KMS-11 (cell line): Measurements from ENCODE around the gene RBM24.

Source experiments
- H2AFZ ChIP-seq: fragments of 200-600 bp; sonication (generic); 2 replicates; pipeline ENCODE4 v1.6.1; 2016; ENCODE audit warnings: antibody characterized with exemption, mixed run types, low read depth
- H3K27ac ChIP-seq: fragments of 200-600 bp; sonication (generic); 2 replicates; pipeline ENCODE4 v1.6.1; 2016; ENCODE audit warnings: mild to moderate bottlenecking, mixed run types
- H3K27me3 ChIP-seq: fragments of 200-600 bp; sonication (generic); 2 replicates; pipeline ENCODE4 v1.6.1; 2017; ENCODE audit warnings: mild to moderate bottlenecking, low read depth, mixed run types, moderate library complexity; ENCODE audit not compliant: insufficient read depth
- H3K36me3 ChIP-seq: fragments of 200-600 bp; sonication (generic); 2 replicates; pipeline ENCODE4 v1.6.1; 2017; ENCODE audit warnings: mild to moderate bottlenecking, mixed run types; ENCODE audit not compliant: insufficient read depth
- H3K4me1 ChIP-seq: fragments of 200-600 bp; sonication (generic); 2 replicates; pipeline ENCODE4 v1.6.1; 2016; ENCODE audit warnings: mild to moderate bottlenecking, low read depth, mixed run types; ENCODE audit not compliant: poor library complexity, severe bottlenecking
- H3K4me2 ChIP-seq: fragments of 200-600 bp; sonication (generic); 2 replicates; pipeline ENCODE4 v1.7.0; 2016; ENCODE audit warnings: mild to moderate bottlenecking, mixed run types
- H3K4me3 ChIP-seq: fragments of 200-600 bp; sonication (generic); IDR thresholded peaks from 2 replicates; pipeline ENCODE4 v1.6.1; 2017; ENCODE audit warnings: low read depth, low read length, mixed read lengths; ENCODE audit not compliant: insufficient read depth
- H3K79me2 ChIP-seq: fragments of 200-600 bp; sonication (generic); 2 replicates; pipeline ENCODE4 v1.6.1; 2016; ENCODE audit warnings: low read depth, mixed run types; ENCODE audit not compliant: insufficient read depth
- H3K9ac ChIP-seq: fragments of 200-600 bp; sonication (generic); 2 replicates; pipeline ENCODE4 v1.6.1; 2016; ENCODE audit warnings: mild to moderate bottlenecking, mixed run types
- H4K20me1 ChIP-seq: fragments of 200-600 bp; sonication (generic); 2 replicates; pipeline ENCODE4 v1.6.1; 2016; ENCODE audit warnings: mild to moderate bottlenecking, mixed run types; ENCODE audit not compliant: insufficient read depth
- TF ChIP-seq, protein P1 (sequence below): fragments of 200-600 bp; sonication (generic); conservative IDR thresholded peaks from 2 replicates; pipeline ENCODE4 v1.6.1; 2017; ENCODE audit warnings: low read depth, mild to moderate bottlenecking, antibody characterized with exemption, low read length, moderate library complexity, mixed read lengths

RBM24 gene

DNA sequence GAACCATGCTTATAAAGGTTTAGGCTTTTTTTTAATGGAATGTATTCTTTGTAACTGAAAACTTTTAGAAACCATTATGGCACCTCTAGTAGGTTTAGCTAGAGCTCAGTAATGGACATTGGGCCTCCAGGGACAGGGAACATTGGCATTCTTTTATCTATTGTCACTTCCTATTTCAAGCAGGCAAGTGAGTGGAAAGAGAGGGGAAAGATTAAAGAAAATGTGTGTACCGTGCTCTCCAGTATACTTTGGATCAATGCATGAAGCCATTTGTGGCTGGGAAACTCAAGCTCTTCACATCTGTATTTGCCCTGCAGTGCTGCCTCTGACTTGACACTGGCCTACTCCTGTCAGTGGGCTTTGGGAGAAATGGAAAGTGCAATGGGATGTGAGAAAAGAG is 18.6 kb downstream of the RBM24 start:
- no peak overlapping the region for H3K4me3 ChIP-seq
- no peaks in the 10 kb centered on the region for H3K36me3 ChIP-seq

DNA sequence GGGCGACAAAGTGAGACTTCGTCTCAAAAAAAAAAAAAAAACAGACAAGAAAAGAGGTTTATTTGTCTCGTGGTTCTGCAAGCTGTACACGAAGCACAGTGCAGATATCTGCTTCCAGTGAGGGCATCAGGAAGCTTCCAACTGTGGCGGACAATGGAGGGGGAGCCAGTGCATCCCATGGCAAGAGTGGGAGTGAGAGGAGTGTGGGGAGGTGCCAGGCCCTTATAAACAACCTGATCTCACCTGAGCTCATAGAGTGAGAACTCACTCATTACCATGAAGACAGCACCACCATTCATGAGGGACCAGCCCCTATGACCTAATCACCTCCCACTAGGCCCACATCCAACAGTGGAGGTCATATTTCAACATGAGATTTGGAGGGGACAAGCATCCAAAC is 19.5 kb downstream of the RBM24 start:
- Histone ChIP-seq H3K79me2 (no peaks in the 10 kb centered on the region), H3K4me2 (no peak overlapping the region), H3K4me1 (peaks cover 13% of the 10 kb centered on the region), H3K9ac (no peak overlapping the region), H3K27me3 (no peaks in the 10 kb centered on the region), H4K20me1 (no peaks in the 10 kb centered on the region), H3K4me3 (no peak overlapping the region), H3K36me3 (no peaks in the 10 kb centered on the region), H3K27ac (no peak overlapping the region), H2AFZ (no peak overlapping the region)
- TF ChIP-seq, protein P1, sequence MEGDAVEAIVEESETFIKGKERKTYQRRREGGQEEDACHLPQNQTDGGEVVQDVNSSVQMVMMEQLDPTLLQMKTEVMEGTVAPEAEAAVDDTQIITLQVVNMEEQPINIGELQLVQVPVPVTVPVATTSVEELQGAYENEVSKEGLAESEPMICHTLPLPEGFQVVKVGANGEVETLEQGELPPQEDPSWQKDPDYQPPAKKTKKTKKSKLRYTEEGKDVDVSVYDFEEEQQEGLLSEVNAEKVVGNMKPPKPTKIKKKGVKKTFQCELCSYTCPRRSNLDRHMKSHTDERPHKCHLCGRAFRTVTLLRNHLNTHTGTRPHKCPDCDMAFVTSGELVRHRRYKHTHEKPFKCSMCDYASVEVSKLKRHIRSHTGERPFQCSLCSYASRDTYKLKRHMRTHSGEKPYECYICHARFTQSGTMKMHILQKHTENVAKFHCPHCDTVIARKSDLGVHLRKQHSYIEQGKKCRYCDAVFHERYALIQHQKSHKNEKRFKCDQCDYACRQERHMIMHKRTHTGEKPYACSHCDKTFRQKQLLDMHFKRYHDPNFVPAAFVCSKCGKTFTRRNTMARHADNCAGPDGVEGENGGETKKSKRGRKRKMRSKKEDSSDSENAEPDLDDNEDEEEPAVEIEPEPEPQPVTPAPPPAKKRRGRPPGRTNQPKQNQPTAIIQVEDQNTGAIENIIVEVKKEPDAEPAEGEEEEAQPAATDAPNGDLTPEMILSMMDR: no peak

More for the DNA sequence above, 18.6 kb downstream of the RBM24 start:
- no peak overlapping the region for H3K4me2 ChIP-seq
- TF ChIP-seq, protein P1: no peak
- H3K9ac ChIP-seq: no peak overlapping the region
- peaks cover 6% of the 10 kb centered on the region for H3K4me1 ChIP-seq
- no peak overlapping the region for H2AFZ ChIP-seq
- H3K79me2 ChIP-seq: no peaks in the 10 kb centered on the region
- no peaks in the 10 kb centered on the region for H3K27me3 ChIP-seq
- no peaks in the 10 kb centered on the region for H4K20me1 ChIP-seq
- H3K27ac ChIP-seq: no peak overlapping the region

GRCh38 chr6:17303444-17303843 is 22.3 kb downstream of the RBM24 start:
- Histone ChIP-seq H3K4me3 (no peak overlapping the region), H3K4me1 (peaks cover 28% of the 10 kb centered on the region), H3K27me3 (no peaks in the 10 kb centered on the region), H3K4me2 (no peak overlapping the region), H3K36me3 (no peaks in the 10 kb centered on the region), H2AFZ (no peak overlapping the region), H3K79me2 (no peaks in the 10 kb centered on the region), H4K20me1 (no peaks in the 10 kb centered on the region), H3K9ac (no peak overlapping the region), H3K27ac (no peak overlapping the region)
- TF ChIP-seq, protein P1: no peak

DNA sequence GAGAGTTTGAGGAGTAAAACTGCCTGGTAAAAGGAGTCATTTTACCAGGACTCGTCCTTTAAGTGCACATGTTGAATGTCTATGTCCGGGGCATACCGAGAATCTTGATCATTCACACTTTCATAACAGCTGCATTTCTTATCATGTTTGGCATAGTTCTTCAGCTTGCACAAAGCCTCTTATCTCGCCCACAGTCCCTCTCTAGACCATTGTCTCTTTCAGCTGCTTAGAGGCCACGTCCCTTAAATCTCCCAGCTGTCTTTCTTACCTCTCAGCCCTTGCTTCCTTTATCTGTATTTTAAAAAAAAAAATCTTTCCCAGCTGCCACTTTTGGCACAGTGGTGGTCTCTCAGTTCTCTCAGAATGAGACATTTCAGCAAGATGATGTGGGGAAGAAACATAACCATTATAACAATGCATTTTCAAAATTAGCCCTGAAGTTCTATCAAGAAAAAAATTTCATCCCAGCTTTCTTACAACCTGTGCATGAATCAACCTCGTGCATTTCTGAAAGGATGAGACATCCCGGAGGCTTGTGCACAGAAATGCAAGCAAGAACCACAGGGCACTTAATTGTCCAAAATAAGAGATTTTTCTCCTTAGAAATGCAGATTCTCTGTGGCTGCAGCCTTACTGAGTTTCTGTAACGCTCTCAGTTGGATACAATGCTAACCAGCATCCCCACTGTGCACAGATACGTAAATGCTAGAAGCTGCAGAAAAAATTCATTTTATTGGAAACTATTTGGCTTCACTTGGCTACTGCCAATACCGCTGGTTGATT is 24.2 kb downstream of the RBM24 start:
- H3K79me2 ChIP-seq: no peaks in the 10 kb centered on the region
- TF ChIP-seq, protein P1: no peak
- H3K4me2 ChIP-seq: peak overlapping the region; percentile 27
- H4K20me1 ChIP-seq: no peaks in the 10 kb centered on the region
- peak overlapping the region; percentile 63; the same call in 1 of the 2 replicates for H2AFZ ChIP-seq
- no peaks in the 10 kb centered on the region for H3K27me3 ChIP-seq
- peak overlapping the region; percentile 89 for H3K27ac ChIP-seq
- no peaks in the 10 kb centered on the region for H3K36me3 ChIP-seq
- H3K4me1 ChIP-seq: peaks cover 28% of the 10 kb centered on the region
- no peak overlapping the region for H3K4me3 ChIP-seq
- H3K9ac ChIP-seq: peak overlapping the region; percentile 35; the same call in 1 of the 2 replicates
